Ovary (tissue), 3 donors: ENCODE measurements around the gene IL23R.
"Not testable (repeated sequence)": the region's sequence is repeated elsewhere in the genome, so short reads cannot be mapped to it uniquely, and the experiment has no call there.

Experiments
- POLR2A ChIP-seq: fragments of 450-650 bp; IDR thresholded peaks from one replicate; pipeline ENCODE4 v1.6.1; 2017; ENCODE audit warnings: antibody characterized with exemption, mild to moderate bottlenecking, moderate library complexity
- TF ChIP-seq, protein P1 (sequence below), 3 donors: fragments of 450-650 bp in 2 of 3; fragments of 200-600 bp in 1 of 3; IDR thresholded peaks; one replicate each; pipeline versions ENCODE4 v1.5.1 to v1.8.0; 2016 to 2022; ENCODE audit warnings: antibody characterized with exemption in 3 of 3, mild to moderate bottlenecking in 1 of 3
- donor health status: DM: no; HTN: no; CAD: no.

DNA sequence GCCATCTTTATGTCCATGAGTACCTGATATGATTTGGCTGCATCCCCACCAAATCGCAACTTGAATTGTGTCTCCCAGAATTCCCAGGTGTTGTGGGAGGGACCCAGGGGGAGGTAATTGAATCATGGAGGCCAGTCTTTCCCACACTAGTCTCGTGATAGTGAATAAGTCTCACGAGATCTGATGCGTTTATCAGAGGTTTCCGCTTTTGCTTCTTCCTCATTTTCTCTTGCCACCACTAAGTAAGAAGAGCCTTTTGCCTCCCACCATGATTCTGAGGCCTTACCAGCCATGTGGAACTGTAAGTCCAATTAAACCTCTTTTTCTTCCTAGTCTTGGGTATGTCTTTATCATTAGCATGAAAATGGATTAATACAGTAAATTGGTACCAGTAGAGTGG, 41.1 kb downstream of the IL23R start:
- TF ChIP-seq POLR2A, result not testable (repeated sequence)
- TF ChIP-seq, protein P1, sequence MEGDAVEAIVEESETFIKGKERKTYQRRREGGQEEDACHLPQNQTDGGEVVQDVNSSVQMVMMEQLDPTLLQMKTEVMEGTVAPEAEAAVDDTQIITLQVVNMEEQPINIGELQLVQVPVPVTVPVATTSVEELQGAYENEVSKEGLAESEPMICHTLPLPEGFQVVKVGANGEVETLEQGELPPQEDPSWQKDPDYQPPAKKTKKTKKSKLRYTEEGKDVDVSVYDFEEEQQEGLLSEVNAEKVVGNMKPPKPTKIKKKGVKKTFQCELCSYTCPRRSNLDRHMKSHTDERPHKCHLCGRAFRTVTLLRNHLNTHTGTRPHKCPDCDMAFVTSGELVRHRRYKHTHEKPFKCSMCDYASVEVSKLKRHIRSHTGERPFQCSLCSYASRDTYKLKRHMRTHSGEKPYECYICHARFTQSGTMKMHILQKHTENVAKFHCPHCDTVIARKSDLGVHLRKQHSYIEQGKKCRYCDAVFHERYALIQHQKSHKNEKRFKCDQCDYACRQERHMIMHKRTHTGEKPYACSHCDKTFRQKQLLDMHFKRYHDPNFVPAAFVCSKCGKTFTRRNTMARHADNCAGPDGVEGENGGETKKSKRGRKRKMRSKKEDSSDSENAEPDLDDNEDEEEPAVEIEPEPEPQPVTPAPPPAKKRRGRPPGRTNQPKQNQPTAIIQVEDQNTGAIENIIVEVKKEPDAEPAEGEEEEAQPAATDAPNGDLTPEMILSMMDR (IDR thresholded peaks at IDR 0.05), result not testable (repeated sequence)
